DOHH2 (cell line): ENCODE data around the gene NPR3.

Source experiments
- H3F3A ChIP-seq: fragments of 200-600 bp; sonication (generic), shearing (Covaris generic); 2 replicates; pipeline ENCODE4 v1.6.0; 2016; ENCODE audit warnings: antibody characterized with exemption, mild to moderate bottlenecking; ENCODE audit not compliant: control insufficient read depth, insufficient read depth
- H3K27ac ChIP-seq: fragments of 200-600 bp; sonication (generic); 2 replicates; pipeline ENCODE4 v1.5.1; 2014; ENCODE audit warnings: low read depth, mild to moderate bottlenecking, low read length, moderate library complexity
- H3K27me3 ChIP-seq: fragments of 200-600 bp; sonication (generic); 2 replicates; pipeline ENCODE4 v1.6.1; 2014; ENCODE audit warnings: mild to moderate bottlenecking, low read length, mixed read lengths; ENCODE audit not compliant: control insufficient read depth
- H3K36me3 ChIP-seq: fragments of 200-600 bp; sonication (generic); 2 replicates; pipeline ENCODE4 v1.6.1; 2014; ENCODE audit warnings: mild to moderate bottlenecking, low read length, moderate library complexity, mixed read lengths; ENCODE audit not compliant: control insufficient read depth
- H3K4me1 ChIP-seq: fragments of 200-600 bp; sonication (generic); 2 replicates; pipeline ENCODE4 v1.6.1; 2014; ENCODE audit warnings: mild to moderate bottlenecking, low read length, mixed read lengths; ENCODE audit not compliant: control insufficient read depth
- H3K4me2 ChIP-seq: fragments of 200-600 bp; sonication (generic); 2 replicates; pipeline ENCODE4 v1.6.0; 2014; ENCODE audit warnings: mild to moderate bottlenecking, low read length, moderate library complexity
- H3K4me3 ChIP-seq: fragments of 200-600 bp; sonication (generic); 2 replicates; pipeline ENCODE4 v1.5.1; 2014; ENCODE audit warnings: mild to moderate bottlenecking, low read length, mixed read lengths
- H3K79me2 ChIP-seq: fragments of 200-600 bp; sonication (generic); 2 replicates; pipeline ENCODE4 v1.6.1; 2014; ENCODE audit warnings: mild to moderate bottlenecking, low read length, mixed read lengths; ENCODE audit not compliant: control insufficient read depth
- H3K9me2 ChIP-seq: fragments of 200-600 bp; sonication (generic); replicated peaks from 2 replicates; pipeline ENCODE4 v1.6.1; 2014; ENCODE audit warnings: mild to moderate bottlenecking, low read length, mixed read lengths; ENCODE audit not compliant: control insufficient read depth
- H3K9me3 ChIP-seq: fragments of 200-600 bp; sonication (generic); 2 replicates; pipeline ENCODE4 v1.6.1; 2014; ENCODE audit warnings: antibody characterized with exemption, low read length, mixed read lengths; ENCODE audit not compliant: control insufficient read depth, insufficient read depth
- H4K20me1 ChIP-seq: fragments of 200-600 bp; sonication (generic); 2 replicates; pipeline ENCODE4 v1.6.0; 2014; ENCODE audit warnings: low read depth, mild to moderate bottlenecking, antibody characterized with exemption, low read length, moderate library complexity; ENCODE audit not compliant: control insufficient read depth, insufficient read depth
- CTCF ChIP-seq: fragments of 200-600 bp; sonication (generic); IDR thresholded peaks from one replicate; pipeline ENCODE4 v1.5.1; 2014; ENCODE audit warnings: antibody characterized with exemption, mild to moderate bottlenecking, low read depth, low read length; ENCODE audit not compliant: poor library complexity, severe bottlenecking
- EZH2phosphoT487 ChIP-seq: fragments of 200-600 bp; sonication (generic); IDR thresholded peaks from 2 replicates; pipeline ENCODE4 v1.6.1; 2017; ENCODE audit warnings: borderline replicate concordance, mild to moderate bottlenecking, antibody characterized with exemption, low read length, moderate library complexity, mixed read lengths

Gene NPR3

GRCh38 chr5:32713361-32713769 is 2.2 kb downstream of the NPR3 start:
- no peak overlapping the region for H3K27ac ChIP-seq
- H3K4me2 ChIP-seq = no peak overlapping the region

GRCh38 chr5:32713770-32714381 is 2.8 kb downstream of the NPR3 start:
- Histone ChIP-seq H3K9me2 (no peaks in the 10 kb centered on the region), H3K27me3 (peaks cover 4% of the 10 kb centered on the region; the same call in 1 of the 2 replicates), H3F3A (no peaks in the 10 kb centered on the region), H3K4me3 (no peak overlapping the region), H3K4me1 (no peaks in the 10 kb centered on the region), H4K20me1 (no peaks in the 10 kb centered on the region), H3K27ac (no peak overlapping the region), H3K79me2 (no peaks in the 10 kb centered on the region), H3K9me3 (no peaks in the 10 kb centered on the region; the same call in 1 of the 2 replicates), H3K4me2 (no peak overlapping the region), H3K36me3 (no peaks in the 10 kb centered on the region)
- TF ChIP-seq EZH2phosphoT487 (no peak), CTCF (no peak)

More at GRCh38 chr5:32713361-32713769, 2.2 kb downstream of the NPR3 start:
- Histone ChIP-seq H3F3A (no peaks in the 10 kb centered on the region), H3K36me3 (no peaks in the 10 kb centered on the region), H3K79me2 (no peaks in the 10 kb centered on the region), H3K9me3 (no peaks in the 10 kb centered on the region; the same call in 1 of the 2 replicates), H3K4me3 (no peak overlapping the region), H3K4me1 (no peaks in the 10 kb centered on the region), H3K9me2 (no peaks in the 10 kb centered on the region), H4K20me1 (no peaks in the 10 kb centered on the region), H3K27me3 (peaks cover 4% of the 10 kb centered on the region; the same call in 1 of the 2 replicates)
- TF ChIP-seq EZH2phosphoT487 (no peak), CTCF (no peak)

- no peak overlapping the region for H3K27ac ChIP-seq
- no peaks in the 10 kb centered on the region for H3K79me2 ChIP-seq
- H3K9me3 ChIP-seq = no peaks in the 10 kb centered on the region; the same call in 1 of the 2 replicates
- peaks cover 4% of the 10 kb centered on the region; the same call in 1 of the 2 replicates for H3K27me3 ChIP-seq
- no peaks in the 10 kb centered on the region for H3K4me1 ChIP-seq
- no peaks in the 10 kb centered on the region for H3F3A ChIP-seq
- H3K36me3 ChIP-seq = no peaks in the 10 kb centered on the region
- H4K20me1 ChIP-seq = no peaks in the 10 kb centered on the region
- H3K9me2 ChIP-seq = no peaks in the 10 kb centered on the region
- no peak overlapping the region for H3K4me2 ChIP-seq
- TF ChIP-seq CTCF (no peak), EZH2phosphoT487 (no peak)
- H3K4me3 ChIP-seq = no peak overlapping the region
These were observed 3.7 kb downstream of the NPR3 start for GRCh38 chr5:32714836-32715235.
